ENCODE results near the gene ALAS1. TPM values are rescaled to one million over a fixed set of nuclear protein-coding genes. Genes with fewer than 3 reads are reported as not detected.

The ALAS1 gene
- total RNA-seq, 1 experiment from 2014 or later: 89.4 TPM

GRCh38 chr3:52188556-52188955, 9.4 kb upstream of the ALAS1 start:
- no peak for TF ChIP-seq REST (IDR thresholded peaks at IDR 0.05; ENCODE audit: insufficient read depth in 1 of 2, low read depth in 2 of 2, low read length in 1 of 2)
- no peak for TF ChIP-seq POLR2AphosphoS5 (IDR thresholded peaks at IDR 0.05; ENCODE audit: low read depth, low read length)
- TF ChIP-seq TCF7L2 (IDR thresholded peaks at IDR 0.05; ENCODE audit: low read depth, low read length): no peak
- TF ChIP-seq CTCF (IDR thresholded peaks at IDR 0.05): no peak
- no peak for TF ChIP-seq SIN3A (IDR thresholded peaks at IDR 0.05; ENCODE audit: borderline replicate concordance, insufficient read depth, low read depth, low read length)
- CTCF ChIA-PET: no interaction called here
- ATAC-seq: no peak

GRCh38 chr3:52190294-52191074, 7.5 kb upstream of the ALAS1 start:
- Histone ChIP-seq H3K4me1 (ENCODE audit: control insufficient read depth, insufficient read depth, low read length) (no peaks in the 10 kb centered on the region), H3K27me3 (ENCODE audit: control insufficient read depth, insufficient read depth, low read length) (no peaks in the 10 kb centered on the region), H3K27ac (ENCODE audit: low read length) (no peak overlapping the region), H3K4me3 (ENCODE audit: low read depth in 2 of 2, low read length in 2 of 2) (no peak overlapping the region), H3K36me3 (ENCODE audit: control insufficient read depth, insufficient read depth, low read length) (no peaks in the 10 kb centered on the region), H3K9me3 (ENCODE audit: control insufficient read depth, insufficient read depth, low read depth, low read length) (no peaks in the 10 kb centered on the region)
- DNase-seq (ENCODE audit: low read depth, low spot score) (no peak), ATAC-seq (no peak)
- ChIA-PET POLR2A (no interaction called here), CTCF (no interaction called here)
- intact Hi-C loops (cut with micrococcal nuclease; ENCODE audit: unreplicated experiment): no loop called here
- TF ChIP-seq REST (IDR thresholded peaks at IDR 0.05; ENCODE audit: insufficient read depth in 1 of 2, low read depth in 2 of 2, low read length in 1 of 2): no peak
- TF ChIP-seq SIN3A (IDR thresholded peaks at IDR 0.05; ENCODE audit: borderline replicate concordance, insufficient read depth, low read depth, low read length): no peak
- no peak for TF ChIP-seq TCF7L2 (IDR thresholded peaks at IDR 0.05; ENCODE audit: low read depth, low read length)
- TF ChIP-seq POLR2AphosphoS5 (IDR thresholded peaks at IDR 0.05; ENCODE audit: low read depth, low read length): no peak
- no peak for TF ChIP-seq CTCF (IDR thresholded peaks at IDR 0.05)
- in situ Hi-C loops (cut with HindIII; ENCODE audit: low pct_unique_long_range_greater_than_20kb, low sequenced_read_pairs): no loop called here
- BruUV-seq (replicated peaks): no TSS peak

More at GRCh38 chr3:52188556-52188955, 9.4 kb upstream of the ALAS1 start:
- no TSS peak for BruUV-seq (replicated peaks)
- H3K27ac ChIP-seq (ENCODE audit: low read length): no peak overlapping the region
- H3K36me3 ChIP-seq (ENCODE audit: control insufficient read depth, insufficient read depth, low read length): no peaks in the 10 kb centered on the region
- H3K4me1 ChIP-seq (ENCODE audit: control insufficient read depth, insufficient read depth, low read length): no peaks in the 10 kb centered on the region
- H3K9me3 ChIP-seq (ENCODE audit: control insufficient read depth, insufficient read depth, low read depth, low read length): no peaks in the 10 kb centered on the region
- no peaks in the 10 kb centered on the region for H3K27me3 ChIP-seq (ENCODE audit: control insufficient read depth, insufficient read depth, low read length)
- POLR2A ChIA-PET: no interaction called here
- no peak overlapping the region for H3K4me3 ChIP-seq (ENCODE audit: low read depth in 2 of 2, low read length in 2 of 2)
- intact Hi-C loops (cut with micrococcal nuclease; ENCODE audit: unreplicated experiment) (no loop called here), in situ Hi-C loops (cut with HindIII; ENCODE audit: low pct_unique_long_range_greater_than_20kb, low sequenced_read_pairs) (no loop called here)
- no peak for DNase-seq (ENCODE audit: low read depth, low spot score)
